Gastroesophageal sphincter (tissue), 4 donors: Measurements from ENCODE around the gene GABRB2. TPM values are rescaled to one million over a fixed set of nuclear protein-coding genes. Genes with fewer than 3 reads are reported as not detected.

Experiments used
- ATAC-seq: fragments of 150-250 bp; one replicate; pipeline ENCODE4 v1.9.1; 2016; ENCODE audit warnings: mild to moderate bottlenecking, moderate library complexity
- H3K27ac ChIP-seq, 4 donors: fragments of 200-600 bp; sonication (generic) in 3 of 4; 1 replicate in 3 of 4; 2 replicates in 1 of 4; pipeline ENCODE4 v1.5.1; 2016 to 2019
- H3K27me3 ChIP-seq: fragments of 200-600 bp; sonication (generic); one replicate; pipeline ENCODE4 v1.5.1; 2019
- H3K36me3 ChIP-seq, 2 donors: fragments of 200-600 bp; sonication (generic); one replicate each; pipeline ENCODE4 v1.5.1; 2019; ENCODE audit warnings: control low read depth in 1 of 2
- H3K4me1 ChIP-seq, 3 donors: fragments of 200-600 bp; sonication (generic); 1 replicate in 2 of 3; 2 replicates in 1 of 3; pipeline ENCODE4 v1.5.1; 2016 to 2019; ENCODE audit warnings: control low read depth in 2 of 3
- H3K4me3 ChIP-seq, 2 donors: fragments of 200-600 bp; sonication (generic); one replicate each; pipeline ENCODE4 v1.5.1; 2019; ENCODE audit warnings: mild to moderate bottlenecking in 1 of 2, moderate library complexity in 1 of 2
- H3K9me3 ChIP-seq, 3 donors: fragments of 200-600 bp; sonication (generic); one replicate each; pipeline ENCODE4 v1.5.1; 2017 to 2019; ENCODE audit warnings: control low read depth in 2 of 3
- EP300 ChIP-seq: sonication (generic); formaldehyde crosslinking; IDR thresholded peaks from one replicate; pipeline ENCODE4 v1.6.1; 2017; ENCODE audit warnings: antibody characterized with exemption, mild to moderate bottlenecking
- POLR2A ChIP-seq, 2 donors: fragments of 450-650 bp; IDR thresholded peaks; one replicate each; pipeline ENCODE4 v1.6.1; 2017; ENCODE audit warnings: antibody characterized with exemption in 2 of 2, mild to moderate bottlenecking in 2 of 2, moderate library complexity in 1 of 2
- POLR2AphosphoS5 ChIP-seq: sonication (generic); formaldehyde crosslinking; IDR thresholded peaks from one replicate; pipeline ENCODE4 v1.6.1; 2017; ENCODE audit warnings: antibody characterized with exemption
- WGBS, 2 donors: methylation state at CpG; one replicate each; pipeline ENCODE4 v1.1.5; 2018; ENCODE audit warnings: low coverage in 1 of 2; 5-methylcytosine and 5-hydroxymethylcytosine counted together
- total RNA-seq, 4 donors: library from RNA; depleted of rRNA; stranded (reverse); fragments of >200 nt; gene quantifications; one replicate each; pipeline ENCODE4 v1.1.0, GENCODE V29; 2016
- TF ChIP-seq, protein P1 (sequence below), 4 experiments: fragments of 200-600 bp in 2 of 4; fragments of 450-650 bp in 2 of 4; sonication (generic) in 1 of 4; IDR thresholded peaks; one replicate each; pipeline ENCODE4 v1.5.1; 2017 to 2019; ENCODE audit warnings: antibody characterized with exemption in 4 of 4, mild to moderate bottlenecking in 2 of 4, moderate library complexity in 2 of 4

GABRB2 gene
- total RNA-seq, 4 donors from 2014 or later = 1.0 to 17.3 (median 1.1) TPM

GRCh38 chr5:161562446-161562845 lies 15.9 kb upstream of the GABRB2 start:
- no peak for TF ChIP-seq POLR2AphosphoS5
- no peak for TF ChIP-seq POLR2A (IDR thresholded peaks at IDR 0.05)
- TF ChIP-seq, protein P1, sequence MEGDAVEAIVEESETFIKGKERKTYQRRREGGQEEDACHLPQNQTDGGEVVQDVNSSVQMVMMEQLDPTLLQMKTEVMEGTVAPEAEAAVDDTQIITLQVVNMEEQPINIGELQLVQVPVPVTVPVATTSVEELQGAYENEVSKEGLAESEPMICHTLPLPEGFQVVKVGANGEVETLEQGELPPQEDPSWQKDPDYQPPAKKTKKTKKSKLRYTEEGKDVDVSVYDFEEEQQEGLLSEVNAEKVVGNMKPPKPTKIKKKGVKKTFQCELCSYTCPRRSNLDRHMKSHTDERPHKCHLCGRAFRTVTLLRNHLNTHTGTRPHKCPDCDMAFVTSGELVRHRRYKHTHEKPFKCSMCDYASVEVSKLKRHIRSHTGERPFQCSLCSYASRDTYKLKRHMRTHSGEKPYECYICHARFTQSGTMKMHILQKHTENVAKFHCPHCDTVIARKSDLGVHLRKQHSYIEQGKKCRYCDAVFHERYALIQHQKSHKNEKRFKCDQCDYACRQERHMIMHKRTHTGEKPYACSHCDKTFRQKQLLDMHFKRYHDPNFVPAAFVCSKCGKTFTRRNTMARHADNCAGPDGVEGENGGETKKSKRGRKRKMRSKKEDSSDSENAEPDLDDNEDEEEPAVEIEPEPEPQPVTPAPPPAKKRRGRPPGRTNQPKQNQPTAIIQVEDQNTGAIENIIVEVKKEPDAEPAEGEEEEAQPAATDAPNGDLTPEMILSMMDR (IDR thresholded peaks at IDR 0.05) = no peak
- Histone ChIP-seq H3K4me3 (no peak overlapping the region), H3K9me3 (no peaks in the 10 kb centered on the region), H3K36me3 (no peaks in the 10 kb centered on the region), H3K27me3 (peaks cover 3% of the 10 kb centered on the region), H3K27ac (no peak overlapping the region), H3K4me1 (no peaks in the 10 kb centered on the region)
- ATAC-seq = no peak
- WGBS, 2 donors = 17 to 21% methylated on average over 2 of the region's 2 CpGs

GRCh38 chr5:161549106-161549505 lies 2.6 kb upstream of the GABRB2 start:
- Histone ChIP-seq H3K4me3 (no peak overlapping the region), H3K27ac (no peak overlapping the region), H3K9me3 (peaks cover 0 to 6% (median 0%) of the 10 kb centered on the region in 3 donors), H3K36me3 (no peaks in the 10 kb centered on the region), H3K4me1 (peaks cover 0 to 37% (median 11%) of the 10 kb centered on the region in 3 donors), H3K27me3 (peaks cover 74% of the 10 kb centered on the region)
- TF ChIP-seq POLR2AphosphoS5 (no peak), EP300 (no peak), POLR2A (IDR thresholded peaks at IDR 0.05) (no peak)
- TF ChIP-seq, protein P1 (IDR thresholded peaks at IDR 0.05) = no peak
- 3 to 13% methylated on average over 3 to 10 of the region's 15 CpGs for WGBS, 2 donors
- ATAC-seq = peak; percentile 32

- H3K27me3 ChIP-seq = peaks cover 75% of the 10 kb centered on the region
- H3K9me3 ChIP-seq = peaks cover 0 to 6% (median 0%) of the 10 kb centered on the region in 3 donors
- 0 to 3% methylated on average over 3 to 4 of the region's 32 CpGs for WGBS, 2 donors
- H3K4me3 ChIP-seq = peak overlapping the region; percentile 45 to 51
- peak; percentile 11 for ATAC-seq
- no peak for TF ChIP-seq POLR2AphosphoS5
- no peak for TF ChIP-seq POLR2A (IDR thresholded peaks at IDR 0.05)
- no peak overlapping the region for H3K27ac ChIP-seq
- H3K4me1 ChIP-seq = peaks cover 0 to 37% (median 11%) of the 10 kb centered on the region in 3 donors
- no peaks in the 10 kb centered on the region for H3K36me3 ChIP-seq
Observed at GRCh38 chr5:161548487-161549094, 2.1 kb upstream of the GABRB2 start.

DNA sequence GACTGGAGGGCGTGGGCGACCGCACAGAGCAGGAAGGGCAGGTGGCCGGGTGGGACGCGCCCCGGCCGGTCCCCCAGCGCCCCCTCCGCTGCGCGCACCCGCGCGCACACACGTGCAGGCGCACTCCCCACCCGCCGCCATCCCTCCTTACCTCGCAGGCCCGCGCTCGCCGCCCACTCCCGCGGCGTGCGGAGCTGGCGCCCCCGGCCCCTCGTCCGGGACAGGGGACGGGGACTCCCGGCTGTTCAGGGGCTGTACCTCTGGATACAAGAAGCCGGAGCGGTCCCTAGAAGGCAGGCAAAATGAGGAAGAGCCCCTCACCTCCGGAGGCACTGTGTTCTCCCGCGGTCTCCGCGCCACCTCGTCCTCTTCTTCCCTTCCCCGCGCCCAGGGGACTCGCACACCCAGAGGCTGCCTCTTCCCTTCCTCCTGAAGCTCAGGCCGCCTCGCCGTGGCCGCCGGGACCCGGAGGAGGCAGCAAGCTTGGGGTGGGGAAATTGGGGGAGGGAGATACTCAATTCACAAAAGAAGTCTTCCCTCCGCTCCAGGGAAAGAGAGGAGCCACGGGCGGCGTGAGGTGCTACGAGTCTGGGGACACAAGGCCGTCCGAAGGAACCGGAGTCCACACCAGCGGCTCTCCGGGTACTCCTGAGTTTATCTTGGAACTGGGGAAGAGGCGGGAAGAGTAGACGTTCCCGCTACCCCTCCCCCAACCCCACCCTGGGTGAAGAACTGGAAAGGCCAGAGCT lies 1.4 kb upstream of the GABRB2 start:
- peak overlapping the region; percentile 45 to 51 for H3K4me3 ChIP-seq
- H3K4me1 ChIP-seq = peaks cover 0 to 37% (median 11%) of the 10 kb centered on the region in 3 donors
- H3K27me3 ChIP-seq = peaks cover 79% of the 10 kb centered on the region
- H3K27ac ChIP-seq = peak overlapping the region in 1 of 4 donors; percentile 8
- peaks cover 0 to 6% (median 0%) of the 10 kb centered on the region in 3 donors for H3K9me3 ChIP-seq
- no peaks in the 10 kb centered on the region for H3K36me3 ChIP-seq
- peak; percentile 26 for ATAC-seq
- WGBS, 2 donors = 2 to 6% methylated on average over 3 to 9 of the region's 64 CpGs
- TF ChIP-seq POLR2AphosphoS5 (no peak), EP300 (no peak), POLR2A (IDR thresholded peaks at IDR 0.05) (no peak)
- TF ChIP-seq, protein P1 (IDR thresholded peaks at IDR 0.05) = no peak

- H3K4me3 ChIP-seq = peak overlapping the region; percentile 45 to 51
- TF ChIP-seq POLR2A (IDR thresholded peaks at IDR 0.05) = no peak
- TF ChIP-seq, protein P1 (IDR thresholded peaks at IDR 0.05) = no peak
- no peak for TF ChIP-seq EP300
- no peak for TF ChIP-seq POLR2AphosphoS5
- peaks cover 0 to 6% (median 0%) of the 10 kb centered on the region in 3 donors for H3K9me3 ChIP-seq
- 0% methylated on average over 3 to 10 of the region's 17 CpGs for WGBS, 2 donors
- no peak for ATAC-seq
- H3K36me3 ChIP-seq = no peaks in the 10 kb centered on the region
- peaks cover 0 to 37% (median 11%) of the 10 kb centered on the region in 3 donors for H3K4me1 ChIP-seq
- peak overlapping the region in 1 of 4 donors; percentile 8 for H3K27ac ChIP-seq
- H3K27me3 ChIP-seq = peaks cover 82% of the 10 kb centered on the region
Observed at GRCh38 chr5:161547406-161547737, 847 bp upstream of the GABRB2 start.
